Endodermal cell (in vitro differentiated cells): ENCODE data around the gene THYN1. TPM values are rescaled to one million over a fixed set of nuclear protein-coding genes. Genes with fewer than 3 reads are reported as not detected.

Experiments
- DNase-seq: peaks from one replicate; pipeline ENCODE4 v3.0.0-alpha.2; 2017
- H3K27ac ChIP-seq: 2 replicates; pipeline ENCODE4 v1.5.1; 2013; ENCODE audit warnings: mild to moderate bottlenecking, low read depth, low read length, moderate library complexity
- H3K27me3 ChIP-seq: 2 replicates; pipeline ENCODE4 v1.6.1; 2013; ENCODE audit warnings: mild to moderate bottlenecking, low read length, moderate library complexity; ENCODE audit not compliant: insufficient read depth, control insufficient read depth, poor library complexity, severe bottlenecking
- H3K36me3 ChIP-seq: 2 replicates; pipeline ENCODE4 v1.7.0; 2013; ENCODE audit warnings: mild to moderate bottlenecking, low read length, moderate library complexity; ENCODE audit not compliant: control insufficient read depth, insufficient read depth
- H3K4me1 ChIP-seq: one replicate; pipeline ENCODE4 v1.7.0; 2013; ENCODE audit warnings: low read length; ENCODE audit not compliant: control insufficient read depth, insufficient read depth
- H3K4me3 ChIP-seq: 2 replicates; pipeline ENCODE4 v1.5.1; 2013; ENCODE audit warnings: mild to moderate bottlenecking, low read length, moderate library complexity
- H3K9ac ChIP-seq: 2 replicates; pipeline ENCODE4 v1.6.1; 2013; ENCODE audit warnings: mild to moderate bottlenecking, low read length, moderate library complexity; ENCODE audit not compliant: poor library complexity, severe bottlenecking; ENCODE audit errors: extremely low read depth
- H3K9me3 ChIP-seq: 2 replicates; pipeline ENCODE4 v1.6.1; 2013; ENCODE audit warnings: mild to moderate bottlenecking, low read length, moderate library complexity; ENCODE audit not compliant: control insufficient read depth
- H3K27ac Mint-ChIP-seq: 2 replicates; pipeline ENCODE4 v1.8.0; 2020; ENCODE audit warnings: mixed read lengths
- H3K27me3 Mint-ChIP-seq: 2 replicates; pipeline ENCODE4 v1.8.0; 2021; ENCODE audit warnings: mild to moderate bottlenecking, mixed read lengths; ENCODE audit not compliant: insufficient read depth
- H3K36me3 Mint-ChIP-seq: 2 replicates; pipeline ENCODE4 v1.8.0; 2020; ENCODE audit warnings: low read depth, mixed read lengths
- H3K4me1 Mint-ChIP-seq: 2 replicates; pipeline ENCODE4 v1.8.0; 2020; ENCODE audit warnings: mixed read lengths
- H3K4me3 Mint-ChIP-seq: 2 replicates; pipeline ENCODE4 v1.8.0; 2020; ENCODE audit warnings: mild to moderate bottlenecking, moderate library complexity, mixed read lengths
- H3K9me3 Mint-ChIP-seq: 2 replicates; pipeline ENCODE4 v1.8.0; 2020; ENCODE audit warnings: mild to moderate bottlenecking, mixed read lengths
- CTCF ChIP-seq: fragments of 200-600 bp; sonication (generic); conservative IDR thresholded peaks from 2 replicates; pipeline ENCODE4 v1.5.0; 2021; ENCODE audit warnings: antibody characterized with exemption, mild to moderate bottlenecking
- WGBS, 2 experiments: methylation state at CpG; one replicate each; pipeline versions ENCODE4 v1.1.5 to v1.1.7; 2013; ENCODE audit warnings: missing lambda C conversion rate in 2 of 2, mixed read lengths in 1 of 2; ENCODE audit not compliant: insufficient coverage in 1 of 2, insufficient read length in 1 of 2; 5-methylcytosine and 5-hydroxymethylcytosine counted together
- total RNA-seq, 2 donors: library from RNA; stranded (reverse); fragmentation: NEBNext Ultra II Directional in 1 of 2; extraction: Animal tissue kit (Norgen Biotek cat#: 25700) in 1 of 2; gene quantifications; 2 replicates in 1 of 2; 3 replicates in 1 of 2; pipeline ENCODE4 v1.2.1, GENCODE V29; 2021

THYN1 gene
- total RNA-seq, 2 donors from 2014 or later: 61.3 to 81.6 TPM

- Mint-ChIP-seq H3K9me3 (no peaks in the 10 kb centered on the region), H3K4me1 (peaks cover 28% of the 10 kb centered on the region), H3K4me3 (no peak overlapping the region), H3K36me3 (peaks cover 69% of the 10 kb centered on the region), H3K27ac (no peak overlapping the region), H3K27me3 (no peaks in the 10 kb centered on the region)
- H3K4me3 ChIP-seq: no peak overlapping the region
- no peaks in the 10 kb centered on the region for H3K27me3 ChIP-seq
- WGBS, 2 experiments: 88 to 98% methylated on average over 2 to 6 of the region's 6 CpGs
- TF ChIP-seq CTCF: no peak
- no peaks in the 10 kb centered on the region for H3K9me3 ChIP-seq
- H3K4me1 ChIP-seq: peaks cover 7% of the 10 kb centered on the region
- no peak overlapping the region for H3K9ac ChIP-seq
- no peak for DNase-seq
- H3K36me3 ChIP-seq: peaks cover 62% of the 10 kb centered on the region
- H3K27ac ChIP-seq: no peak overlapping the region
These were observed 52.5 kb downstream of the THYN1 start for GRCh38 chr11:134200688-134201087.

- Histone ChIP-seq H3K27me3 (no peaks in the 10 kb centered on the region), H3K4me1 (peaks cover 7% of the 10 kb centered on the region), H3K36me3 (peaks cover 59% of the 10 kb centered on the region), H3K4me3 (no peak overlapping the region), H3K27ac (no peak overlapping the region), H3K9me3 (no peaks in the 10 kb centered on the region), H3K9ac (no peak overlapping the region)
- no peak overlapping the region for H3K27ac Mint-ChIP-seq
- H3K36me3 Mint-ChIP-seq: peaks cover 66% of the 10 kb centered on the region
- H3K4me1 Mint-ChIP-seq: peaks cover 28% of the 10 kb centered on the region
- DNase-seq: no peak
- H3K27me3 Mint-ChIP-seq: no peaks in the 10 kb centered on the region
- H3K9me3 Mint-ChIP-seq: no peaks in the 10 kb centered on the region
- WGBS, 2 experiments: 95 to 96% methylated on average over 4 to 6 of the region's 9 CpGs
- no peak overlapping the region for H3K4me3 Mint-ChIP-seq
- TF ChIP-seq CTCF: no peak
These were observed 53.6 kb downstream of the THYN1 start for GRCh38 chr11:134199531-134199930.

Other genes with a start within 250 kb of the THYN1 start
- gene JAM3, start 184.3 kb downstream of the THYN1 start, total RNA-seq: 10 to 100 TPM; 35.8 to 41.8 TPM
- 10 to 100 TPM; 42.6 to 45.5 TPM for gene NCAPD3, start 29.4 kb downstream of the THYN1 start, total RNA-seq
- gene VPS26B, start 28.7 kb downstream of the THYN1 start, total RNA-seq: 10 to 100 TPM; 32.5 to 33.6 TPM
- gene ACAD8, start 216 bp upstream of the THYN1 start, total RNA-seq: 10 to 100 TPM; 35.3 to 37.2 TPM
- gene GLB1L3, start 23.0 kb upstream of the THYN1 start, total RNA-seq: 1 to 10 TPM; 2.3 to 7.1 TPM
- gene GLB1L2, start 78.6 kb upstream of the THYN1 start, total RNA-seq: 10 to 100 TPM in 1 of 2 donors, 1 to 10 TPM in 1; 9.9 to 12.5 TPM
- 10 to 100 TPM; 20.6 to 29.5 TPM for gene B3GAT1, start 158.9 kb upstream of the THYN1 start, total RNA-seq